PC-9 (cell line): ENCODE data around the gene ATP10B. TPM values are rescaled to one million over a fixed set of nuclear protein-coding genes. Genes with fewer than 3 reads are reported as not detected.
"Not testable (repeated sequence)": the region's sequence is repeated elsewhere in the genome, so short reads cannot be mapped to it uniquely, and the experiment has no call there.

Experiments
- Bru-seq: library from RNA; stranded (reverse); fragments of 400-500 nt; gene quantifications from one replicate; lab custom pipeline; 2021; lab: Mats Ljungman, UMichigan
- BruChase-seq, 2 experiments: library from RNA; stranded (reverse); fragments of 400-500 nt; gene quantifications; one replicate each; lab custom pipeline; 2021; lab: Mats Ljungman, UMichigan
- BruUV-seq: library from RNA; stranded (reverse); fragments of 400-500 nt; replicated peaks from 2 replicates; lab custom pipeline; 2021; lab: Mats Ljungman, UMichigan
- CTCF ChIA-PET: fragments of 300-600 bp; sonication (Branson Sonifier 250); formaldehyde crosslinking; loops from one replicate; lab custom pipeline; 2022; ENCODE audit warnings: antibody characterized with exemption; lab: Charles Lee
- POLR2A ChIA-PET: fragments of 300-600 bp; sonication (Branson Sonifier 250); formaldehyde crosslinking; loops from one replicate; lab custom pipeline; 2022; ENCODE audit warnings: antibody characterized with exemption; ENCODE audit not compliant: unreplicated experiment; lab: Charles Lee
- DNase-seq, 2 experiments: peaks; one replicate each; pipeline versions ENCODE4 v3.0.0 to v3.0.0-alpha.2; 2015 to 2022; ENCODE audit warnings: mixed read lengths in 1 of 2
- H2AFZ ChIP-seq: fragments of 200-600 bp; sonication (generic); 2 replicates; pipeline ENCODE4 v1.8.1; 2017; ENCODE audit warnings: antibody characterized with exemption
- H3F3A ChIP-seq: fragments of 200-600 bp; sonication (generic); 2 replicates; pipeline ENCODE4 v1.8.1; 2017; ENCODE audit warnings: antibody characterized with exemption, mild to moderate bottlenecking, low read depth; ENCODE audit not compliant: insufficient read depth
- H3K27ac ChIP-seq: fragments of 200-600 bp; sonication (generic); 2 replicates; pipeline ENCODE4 v1.6.1; 2016; ENCODE audit warnings: mixed run types
- H3K27me3 ChIP-seq: fragments of 200-600 bp; sonication (generic); 2 replicates; pipeline ENCODE4 v1.6.1; 2016; ENCODE audit warnings: low read depth, mixed run types; ENCODE audit not compliant: insufficient read depth
- H3K36me3 ChIP-seq: fragments of 200-600 bp; sonication (generic); 2 replicates; pipeline ENCODE4 v1.6.1; 2016; ENCODE audit warnings: low read depth, mixed run types
- H3K4me1 ChIP-seq: fragments of 200-600 bp; sonication (generic); replicated peaks from 2 replicates; pipeline ENCODE4 v1.6.1; 2016; ENCODE audit warnings: mixed run types; ENCODE audit not compliant: insufficient read depth
- H3K4me2 ChIP-seq: fragments of 200-600 bp; sonication (generic); 2 replicates; pipeline ENCODE4 v1.6.1; 2017; ENCODE audit warnings: mixed run types
- H3K4me3 ChIP-seq: fragments of 200-600 bp; sonication (generic); 2 replicates; pipeline ENCODE4 v1.6.1; 2016; ENCODE audit warnings: mixed run types
- H3K79me2 ChIP-seq: fragments of 200-600 bp; sonication (generic); 2 replicates; pipeline ENCODE4 v1.6.1; 2017; ENCODE audit warnings: low read depth, mixed run types
- H3K9me2 ChIP-seq: fragments of 200-600 bp; sonication (generic); 2 replicates; pipeline ENCODE4 v1.8.1; 2017; ENCODE audit warnings: mild to moderate bottlenecking; ENCODE audit not compliant: insufficient read depth
- H3K9me3 ChIP-seq: fragments of 200-600 bp; sonication (generic); 2 replicates; pipeline ENCODE4 v1.8.1; 2016; ENCODE audit warnings: low read depth; ENCODE audit not compliant: insufficient read depth
- H4K20me1 ChIP-seq: fragments of 200-600 bp; sonication (generic); 2 replicates; pipeline ENCODE4 v1.8.1; 2017; ENCODE audit not compliant: insufficient read depth
- CTCF ChIP-seq: fragments of 200-600 bp; sonication (generic); conservative IDR thresholded peaks from 2 replicates; pipeline ENCODE4 v1.6.1; 2017; ENCODE audit warnings: mixed run types, antibody characterized with exemption, mild to moderate bottlenecking, moderate library complexity
- EZH2 ChIP-seq: fragments of 200-600 bp; sonication (generic); IDR thresholded peaks from 2 replicates; pipeline ENCODE4 v1.8.0; 2017; ENCODE audit warnings: antibody characterized with exemption, low read depth
- intact Hi-C: fragments of 100-400 bp; cut with micrococcal nuclease; formaldehyde crosslinking; loops from one replicate; pipeline ENCODE4 v1.10.0; 2022; ENCODE audit not compliant: unreplicated experiment
- long read RNA-seq: library from polyadenylated mRNA; stranded (forward); transcript quantifications from one replicate; pipeline ENCODE4 v2.0.0, GENCODE V29; 2022
- total RNA-seq: library from RNA; stranded (reverse); gene quantifications from 2 replicates; pipeline ENCODE4 v1.2.3, GENCODE V29; 2021

ATP10B gene, protein sequence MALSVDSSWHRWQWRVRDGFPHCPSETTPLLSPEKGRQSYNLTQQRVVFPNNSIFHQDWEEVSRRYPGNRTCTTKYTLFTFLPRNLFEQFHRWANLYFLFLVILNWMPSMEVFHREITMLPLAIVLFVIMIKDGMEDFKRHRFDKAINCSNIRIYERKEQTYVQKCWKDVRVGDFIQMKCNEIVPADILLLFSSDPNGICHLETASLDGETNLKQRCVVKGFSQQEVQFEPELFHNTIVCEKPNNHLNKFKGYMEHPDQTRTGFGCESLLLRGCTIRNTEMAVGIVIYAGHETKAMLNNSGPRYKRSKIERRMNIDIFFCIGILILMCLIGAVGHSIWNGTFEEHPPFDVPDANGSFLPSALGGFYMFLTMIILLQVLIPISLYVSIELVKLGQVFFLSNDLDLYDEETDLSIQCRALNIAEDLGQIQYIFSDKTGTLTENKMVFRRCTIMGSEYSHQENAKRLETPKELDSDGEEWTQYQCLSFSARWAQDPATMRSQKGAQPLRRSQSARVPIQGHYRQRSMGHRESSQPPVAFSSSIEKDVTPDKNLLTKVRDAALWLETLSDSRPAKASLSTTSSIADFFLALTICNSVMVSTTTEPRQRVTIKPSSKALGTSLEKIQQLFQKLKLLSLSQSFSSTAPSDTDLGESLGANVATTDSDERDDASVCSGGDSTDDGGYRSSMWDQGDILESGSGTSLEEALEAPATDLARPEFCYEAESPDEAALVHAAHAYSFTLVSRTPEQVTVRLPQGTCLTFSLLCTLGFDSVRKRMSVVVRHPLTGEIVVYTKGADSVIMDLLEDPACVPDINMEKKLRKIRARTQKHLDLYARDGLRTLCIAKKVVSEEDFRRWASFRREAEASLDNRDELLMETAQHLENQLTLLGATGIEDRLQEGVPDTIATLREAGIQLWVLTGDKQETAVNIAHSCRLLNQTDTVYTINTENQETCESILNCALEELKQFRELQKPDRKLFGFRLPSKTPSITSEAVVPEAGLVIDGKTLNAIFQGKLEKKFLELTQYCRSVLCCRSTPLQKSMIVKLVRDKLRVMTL (N-terminal part only)
- total RNA-seq (not detected in 2 replicates), Bru-seq, nascent RNA (percentile 0 among the genes with signal in this experiment), BruChase-seq, experiment 1, labeled RNA remaining after a 2-hour chase (percentile 2 among the genes with signal in this experiment), BruChase-seq, experiment 2, labeled RNA remaining after a 6-hour chase (percentile 1 among the genes with signal in this experiment)
- long read RNA-seq, partial matches to known transcripts, result 0 of 2 reads
- long read RNA-seq, other reads (novel, unspliced or antisense), result 2 of 2 reads

GRCh38 chr5:160852049-160852448 is at the start of gene ATP10B:
TSS of gene ATP10B (minus strand) at chr5:160852211. CDS start at chr5:160688074, 164,137 bp downstream.
- no peaks in the 10 kb centered on the region for H3K9me3 ChIP-seq
- BruUV-seq, result no TSS peak
- H4K20me1 ChIP-seq, result no peaks in the 10 kb centered on the region; the same call in 1 of the 2 replicates
- TF ChIP-seq EZH2 (no peak), CTCF (no peak)
- intact Hi-C loops, result no loop called here
- POLR2A ChIA-PET, result no interaction called here
- no peak for DNase-seq
- no peaks in the 10 kb centered on the region for H3K27me3 ChIP-seq
- H2AFZ ChIP-seq, result no peak within 1 kb of the TSS
- no peak within 1 kb of the TSS for H3K4me3 ChIP-seq
- H3K36me3 ChIP-seq, result no peaks in the 10 kb centered on the region
- H3K27ac ChIP-seq, result no peak within 1 kb of the TSS
- no peaks in the 10 kb centered on the region for H3K4me1 ChIP-seq
- no peaks in the 10 kb centered on the region for H3K79me2 ChIP-seq
- H3K4me2 ChIP-seq, result no peak within 1 kb of the TSS
- CTCF ChIA-PET, result no interaction called here
- no peaks in the 10 kb centered on the region for H3K9me2 ChIP-seq
- no peaks in the 10 kb centered on the region for H3F3A ChIP-seq

DNA sequence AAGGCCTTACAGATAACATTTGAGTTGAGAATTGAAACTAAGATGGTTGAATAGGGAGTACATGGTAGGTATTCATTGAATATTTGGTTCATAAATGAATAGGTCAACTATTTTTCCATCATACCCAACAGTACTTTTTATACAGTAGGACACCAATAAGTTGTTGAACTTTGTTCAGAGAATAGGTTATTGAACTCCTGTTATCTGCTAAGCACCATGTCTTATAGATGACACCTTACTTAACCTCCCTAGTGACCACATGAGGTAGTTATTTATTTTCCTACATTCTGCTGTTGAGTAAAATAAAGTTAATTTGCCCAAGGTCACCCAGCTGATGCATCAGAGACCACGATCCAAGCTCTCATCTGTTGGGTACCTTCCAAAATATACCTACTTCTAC is 49.6 kb upstream of the ATP10B start:
- no peak for TF ChIP-seq EZH2
- H3K27ac ChIP-seq, result no peak overlapping the region
- intact Hi-C loops, result no loop called here
- H2AFZ ChIP-seq, result no peak overlapping the region
- H3K79me2 ChIP-seq, result no peaks in the 10 kb centered on the region
- H3K9me3 ChIP-seq, result no peaks in the 10 kb centered on the region
- no peak for DNase-seq
- H3K4me3 ChIP-seq, result no peak overlapping the region
- no peaks in the 10 kb centered on the region; the same call in none of the 2 replicates for H3K9me2 ChIP-seq
- H3K36me3 ChIP-seq, result no peaks in the 10 kb centered on the region
- POLR2A ChIA-PET, result no interaction called here
- no peak overlapping the region for H3K4me2 ChIP-seq
- no peaks in the 10 kb centered on the region for H4K20me1 ChIP-seq
- no peaks in the 10 kb centered on the region for H3F3A ChIP-seq
- no peaks in the 10 kb centered on the region for H3K27me3 ChIP-seq
- CTCF ChIA-PET, result no interaction called here
- BruUV-seq, result no TSS peak
- no peaks in the 10 kb centered on the region for H3K4me1 ChIP-seq

GRCh38 chr5:160899735-160900134 is 47.7 kb upstream of the ATP10B start:
- Histone ChIP-seq H3K4me1 (no peaks in the 10 kb centered on the region), H3K9me3 (no peaks in the 10 kb centered on the region), H3K36me3 (no peaks in the 10 kb centered on the region), H3K79me2 (no peaks in the 10 kb centered on the region), H3K9me2 (no peaks in the 10 kb centered on the region; the same call in none of the 2 replicates), H2AFZ (no peak overlapping the region), H4K20me1 (no peaks in the 10 kb centered on the region), H3K27me3 (no peaks in the 10 kb centered on the region), H3F3A (no peaks in the 10 kb centered on the region), H3K27ac (no peak overlapping the region), H3K4me3 (no peak overlapping the region), H3K4me2 (no peak overlapping the region)
- DNase-seq, result no peak
- intact Hi-C loops, result no loop called here
- POLR2A ChIA-PET, result no interaction called here
- CTCF ChIA-PET, result no interaction called here
- TF ChIP-seq EZH2 (no peak), CTCF (no peak)
- no TSS peak for BruUV-seq

GRCh38 chr5:160893180-160893964 is 41.4 kb upstream of the ATP10B start:
- H3K36me3 ChIP-seq, H2AFZ ChIP-seq, H3K79me2 ChIP-seq, intact Hi-C loops, H3K4me1 ChIP-seq, H3K4me2 ChIP-seq, H3K9me3 ChIP-seq, H3F3A ChIP-seq, H3K4me3 ChIP-seq, H4K20me1 ChIP-seq, DNase-seq, BruUV-seq, CTCF ChIA-PET, H3K9me2 ChIP-seq, POLR2A ChIA-PET, H3K27ac ChIP-seq, H3K27me3 ChIP-seq: not testable (repeated sequence)
